ENCODE measurements around the gene RRAD. TPM values are rescaled to one million over a fixed set of nuclear protein-coding genes. Genes with fewer than 3 reads are reported as not detected.
"Not testable (repeated sequence)": the region's sequence is repeated elsewhere in the genome, so short reads cannot be mapped to it uniquely, and the experiment has no call there.

RRAD gene, protein sequence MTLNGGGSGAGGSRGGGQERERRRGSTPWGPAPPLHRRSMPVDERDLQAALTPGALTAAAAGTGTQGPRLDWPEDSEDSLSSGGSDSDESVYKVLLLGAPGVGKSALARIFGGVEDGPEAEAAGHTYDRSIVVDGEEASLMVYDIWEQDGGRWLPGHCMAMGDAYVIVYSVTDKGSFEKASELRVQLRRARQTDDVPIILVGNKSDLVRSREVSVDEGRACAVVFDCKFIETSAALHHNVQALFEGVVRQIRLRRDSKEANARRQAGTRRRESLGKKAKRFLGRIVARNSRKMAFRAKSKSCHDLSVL
- total RNA-seq (0.22 and 0.46 TPM in 2 replicates), polyA plus RNA-seq (0.48 and 0.60 TPM in 2 replicates), polyA minus RNA-seq (0.17 and 0.40 TPM in 2 replicates), Bru-seq, nascent RNA (not detected), BruChase-seq, experiment 1, labeled RNA remaining after a 6-hour chase (percentile 13 among the genes with signal in this experiment), BruChase-seq, experiment 2, labeled RNA remaining after a 2-hour chase (percentile 26 among the genes with signal in this experiment)
- 0.17 and 0.25 TPM in 2 replicates for polyA plus RNA-seq (2011; cell fraction: cytosol; rRNA removed)
- polyA plus RNA-seq (2011; cell fraction: nucleus; rRNA removed), result 0.75 and 0.88 TPM in 2 replicates
- polyA plus RNA-seq (2012), result 0.27 and 0.38 TPM in 2 replicates
- not detected for polyA minus RNA-seq (2011; cell fraction: cytosol; rRNA and poly(A)+ RNA removed)
- polyA minus RNA-seq (2011; cell fraction: nucleus; rRNA and poly(A)+ RNA removed), result not detected in 2 replicates
- long read RNA-seq, result 0 reads

GRCh38 chr16:66925322-66925840 lies at the start of gene RRAD:
Gene RRAD (minus strand): TSS chr16:66925535. CDS start chr16:66925179, 356 bp downstream.
- Histone ChIP-seq H3K36me3 (ENCODE audit: control insufficient read depth in 2 of 2, extremely low read depth in 1 of 2, insufficient read depth in 2 of 2, low read length in 2 of 2) (no peaks in the 10 kb centered on the region), H3K9me1 (replicated peaks; ENCODE audit: control insufficient read depth, extremely low read depth, insufficient read depth, low read length) (no peaks in the 10 kb centered on the region), H3K4me3 (replicated peaks in 1 of 3; ENCODE audit: insufficient read depth in 1 of 3, low read depth in 1 of 3, low read length in 3 of 3) (peak within 1 kb of the TSS in 2 of 3 experiments; percentile 14 to 20), H3K4me2 (ENCODE audit: insufficient read depth, low read length) (no peak within 1 kb of the TSS), H3K9ac (replicated peaks; ENCODE audit: extremely low read depth, insufficient read depth, low read length) (no peak within 1 kb of the TSS), H3K79me2 (ENCODE audit: control insufficient read depth, insufficient read depth, low read length) (no peaks in the 10 kb centered on the region), H4K20me1 (replicated peaks; ENCODE audit: control insufficient read depth, extremely low read depth, insufficient read depth, low read length) (no peaks in the 10 kb centered on the region), H3K27ac (ENCODE audit: insufficient read depth, low read depth, low read length) (no peak within 1 kb of the TSS), H3K27me3 (ENCODE audit: control insufficient read depth in 2 of 2, insufficient read depth in 2 of 2, low read length in 2 of 2) (peaks cover 25 to 41% of the 10 kb centered on the region in 2 experiments), H3K4me1 (ENCODE audit: control insufficient read depth, extremely low read depth, insufficient read depth, low read length) (peaks cover 3% of the 10 kb centered on the region), H3K9me3 (replicated peaks; ENCODE audit: control insufficient read depth, insufficient read depth, low read length) (no peaks in the 10 kb centered on the region), H2AFZ (ENCODE audit: low read depth, low read length) (peak within 1 kb of the TSS; percentile 51)
- BruUV-seq (replicated peaks), result no TSS peak
- dilution Hi-C loops (cut with MboI; ENCODE audit: extremely low pct_ligation_motif_present, low sequenced_read_pairs), result no loop called here
- ChIA-PET POLR2A (no interaction called here), CTCF (interaction anchor here (0.8 to 5.2 kb wide), 7 partner anchors 9 to 317 kb away, joined by 3 to 72 read pairs (median 6); partner anchors contain the start of gene CIAO2B)
- DNase-seq (ENCODE audit: low read depth, low spot score) (peak; percentile 11), FAIRE-seq (no peak)
- intact Hi-C loops (cut with micrococcal nuclease), result no loop called here
- TF ChIP-seq EZH2 (IDR thresholded peaks at IDR 0.05; ENCODE audit: borderline replicate concordance, low read depth, low read length, severe bottlenecking), result peak; percentile 97
- no peak for TF ChIP-seq MAX (IDR thresholded peaks at IDR 0.05; ENCODE audit: insufficient read depth, insufficient read length)
- TF ChIP-seq POLR2AphosphoS5 (IDR thresholded peaks at IDR 0.05; ENCODE audit: insufficient read depth, low read depth, low read length), result no peak
- no peak for TF ChIP-seq POLR2A (IDR thresholded peaks at IDR 0.05; ENCODE audit: low read depth, low read length)
- no peak for TF ChIP-seq MYC (IDR thresholded peaks at IDR 0.05; ENCODE audit: low read depth, low read length)
- TF ChIP-seq CTCF (IDR thresholded peaks at IDR 0.05; ENCODE audit: extremely low read depth in 1 of 2, insufficient read depth in 1 of 2, low read depth in 1 of 2, low read length in 2 of 2), result no peak
- no peak for TF ChIP-seq JUN (IDR thresholded peaks at IDR 0.05; ENCODE audit: borderline replicate concordance, insufficient read depth, insufficient read length, low read depth)
- no peak for TF ChIP-seq FOS (IDR thresholded peaks at IDR 0.05; ENCODE audit: borderline replicate concordance, insufficient read depth, low read length)
- TF ChIP-seq GATA2 (IDR thresholded peaks at IDR 0.05; ENCODE audit: insufficient read depth, insufficient read length, low read depth, low read length), result no peak

DNA sequence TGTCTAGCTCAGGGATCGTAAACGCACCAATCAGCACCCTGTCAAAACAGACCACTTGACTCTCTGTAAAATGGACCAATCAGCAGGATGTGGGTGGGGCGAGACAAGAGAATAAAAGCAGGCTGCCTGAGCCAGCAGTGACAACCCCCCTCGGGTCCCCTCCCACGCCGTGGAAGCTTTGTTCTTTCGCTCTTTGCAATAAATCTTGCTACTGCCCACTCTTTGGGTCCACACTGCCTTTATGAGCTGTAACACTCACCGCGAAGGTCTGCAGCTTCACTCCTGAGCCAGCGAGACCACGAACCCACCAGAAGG lies 49.6 kb upstream of the RRAD start:
- H3K27ac ChIP-seq (ENCODE audit: insufficient read depth, low read depth, low read length); H3K79me2 ChIP-seq (ENCODE audit: control insufficient read depth, insufficient read depth, low read length); H3K9me1 ChIP-seq (replicated peaks; ENCODE audit: control insufficient read depth, extremely low read depth, insufficient read depth, low read length); DNase-seq (ENCODE audit: low read depth, low spot score); H3K36me3 ChIP-seq (ENCODE audit: control insufficient read depth in 2 of 2, extremely low read depth in 1 of 2, insufficient read depth in 2 of 2, low read length in 2 of 2); H4K20me1 ChIP-seq (replicated peaks; ENCODE audit: control insufficient read depth, extremely low read depth, insufficient read depth, low read length); dilution Hi-C loops (cut with MboI; ENCODE audit: extremely low pct_ligation_motif_present, low sequenced_read_pairs); H3K4me2 ChIP-seq (ENCODE audit: insufficient read depth, low read length); H2AFZ ChIP-seq (ENCODE audit: low read depth, low read length); H3K9ac ChIP-seq (replicated peaks; ENCODE audit: extremely low read depth, insufficient read depth, low read length); POLR2A ChIA-PET; H3K27me3 ChIP-seq (ENCODE audit: control insufficient read depth in 2 of 2, insufficient read depth in 2 of 2, low read length in 2 of 2); H3K4me1 ChIP-seq (ENCODE audit: control insufficient read depth, extremely low read depth, insufficient read depth, low read length); H3K4me3 ChIP-seq (replicated peaks in 1 of 3; ENCODE audit: insufficient read depth in 1 of 3, low read depth in 1 of 3, low read length in 3 of 3); FAIRE-seq; H3K9me3 ChIP-seq (replicated peaks; ENCODE audit: control insufficient read depth, insufficient read depth, low read length); BruUV-seq (replicated peaks): not testable (repeated sequence)
- CTCF ChIA-PET, result interaction anchor here (1.0 to 4.8 kb wide), 5 partner anchors 21 to 210 kb away, joined by 3 to 58 read pairs (median 7); no protein-coding TSS in a partner anchor
- intact Hi-C loops (cut with micrococcal nuclease), result loop anchor here (5.0 kb wide), 1 partner anchor 37 kb away; no protein-coding TSS in a partner anchor
